ENCODE measurements around the gene EIF2B4. TPM values are rescaled to one million over a fixed set of nuclear protein-coding genes. Genes with fewer than 3 reads are reported as not detected.

Gene EIF2B4
- total and polyA plus RNA-seq, 2 of the 13 experiments (the other 11 are each of a cell fraction or from before 2014, with no cell fraction given), result 91.5 to 96.4 TPM

GRCh38 chr2:27320958-27321543, 49.1 kb downstream of the EIF2B4 start (continued):
- 0 out of 2 replicates have a peak, but pooled peaks have one; percentile 68 for TF ChIP-seq ZNF414 (CRISPR knock-in tag; IDR thresholded peaks at IDR 0.05)
- 0 out of 2 replicates have a peak, but pooled peaks have one; percentile 12 for TF ChIP-seq ZNF607 (CRISPR knock-in tag; IDR thresholded peaks at IDR 0.05; ENCODE audit: borderline replicate concordance)
- TF ChIP-seq SALL2 (CRISPR knock-in tag; IDR thresholded peaks at IDR 0.05), result 0 out of 2 replicates have a peak, but pooled peaks have one; percentile 42
- peak; percentile 75 for TF ChIP-seq PBX2 (CRISPR knock-in tag; IDR thresholded peaks at IDR 0.05)
- no peak for TF ChIP-seq HNRNPLL (IDR thresholded peaks at IDR 0.05; ENCODE audit: low read depth, low read length, poor library complexity, severe bottlenecking)
- TF ChIP-seq ZNF720 (CRISPR knock-in tag; IDR thresholded peaks at IDR 0.05), result no peak
- TF ChIP-seq ZNF44 (CRISPR knock-in tag; IDR thresholded peaks at IDR 0.05), result peak; percentile 71; the same call in 1 of the 2 replicates
- TF ChIP-seq PBX3 (CRISPR knock-in tag; IDR thresholded peaks at IDR 0.05; ENCODE audit: borderline replicate concordance), result no peak
- TF ChIP-seq SALL1 (CRISPR knock-in tag; IDR thresholded peaks at IDR 0.05), result peak; percentile 95
- peak; percentile 72; the same call in 1 of the 2 replicates for TF ChIP-seq ZNF143 (CRISPR knock-in tag; IDR thresholded peaks at IDR 0.05)
- no peak for TF ChIP-seq CAMTA2 (CRISPR knock-in tag; IDR thresholded peaks at IDR 0.05; ENCODE audit: borderline replicate concordance)
- peak; percentile 83 for TF ChIP-seq ZSCAN25 (CRISPR knock-in tag; IDR thresholded peaks at IDR 0.05)
- no peak for TF ChIP-seq TMF1 (CRISPR knock-in tag; IDR thresholded peaks at IDR 0.05; ENCODE audit: low read depth)
- TF ChIP-seq ZNF569 (CRISPR knock-in tag; IDR thresholded peaks at IDR 0.05; ENCODE audit: borderline replicate concordance), result no peak
- TF ChIP-seq DPF2 (CRISPR knock-in tag; IDR thresholded peaks at IDR 0.05; ENCODE audit: borderline replicate concordance, low read depth), result 0 out of 2 replicates have a peak, but pooled peaks have one; percentile 33
- TF ChIP-seq ZNF543 (CRISPR knock-in tag; IDR thresholded peaks at IDR 0.05), result no peak
- no peak for TF ChIP-seq HOXA9 (CRISPR knock-in tag; IDR thresholded peaks at IDR 0.05; ENCODE audit: borderline replicate concordance)
- TF ChIP-seq ZBTB8A (CRISPR knock-in tag; IDR thresholded peaks at IDR 0.05; ENCODE audit: borderline replicate concordance, low read depth), result no peak
- peak; percentile 36; the same call in 1 of the 2 replicates for TF ChIP-seq KMT2A (CRISPR knock-in tag; IDR thresholded peaks at IDR 0.05)
- peak; percentile 70; the same call in 1 of the 2 replicates for TF ChIP-seq HOXA5 (CRISPR knock-in tag; IDR thresholded peaks at IDR 0.05)
- peak; percentile 39; the same call in 1 of the 2 replicates for TF ChIP-seq ZNF362 (CRISPR knock-in tag; IDR thresholded peaks at IDR 0.05; ENCODE audit: borderline replicate concordance)
- no peak for TF ChIP-seq SRSF4 (IDR thresholded peaks at IDR 0.05; ENCODE audit: low read depth, low read length, poor library complexity, severe bottlenecking)
- TF ChIP-seq POGZ (CRISPR knock-in tag; IDR thresholded peaks at IDR 0.05), result peak; percentile 74
- TF ChIP-seq HNRNPL (IDR thresholded peaks at IDR 0.05; ENCODE audit: low read depth, low read length), result no peak
- no peak for TF ChIP-seq ZNF513 (CRISPR knock-in tag; conservative IDR thresholded peaks at IDR 0.05)
